ENCODE results near the gene LBHD2. TPM values are rescaled to one million over a fixed set of nuclear protein-coding genes. Genes with fewer than 3 reads are reported as not detected.

The LBHD2 gene
- polyA plus RNA-seq (2013, experiment 1 of 2): not detected
- polyA plus RNA-seq (2013, experiment 2 of 2): not detected

DNA sequence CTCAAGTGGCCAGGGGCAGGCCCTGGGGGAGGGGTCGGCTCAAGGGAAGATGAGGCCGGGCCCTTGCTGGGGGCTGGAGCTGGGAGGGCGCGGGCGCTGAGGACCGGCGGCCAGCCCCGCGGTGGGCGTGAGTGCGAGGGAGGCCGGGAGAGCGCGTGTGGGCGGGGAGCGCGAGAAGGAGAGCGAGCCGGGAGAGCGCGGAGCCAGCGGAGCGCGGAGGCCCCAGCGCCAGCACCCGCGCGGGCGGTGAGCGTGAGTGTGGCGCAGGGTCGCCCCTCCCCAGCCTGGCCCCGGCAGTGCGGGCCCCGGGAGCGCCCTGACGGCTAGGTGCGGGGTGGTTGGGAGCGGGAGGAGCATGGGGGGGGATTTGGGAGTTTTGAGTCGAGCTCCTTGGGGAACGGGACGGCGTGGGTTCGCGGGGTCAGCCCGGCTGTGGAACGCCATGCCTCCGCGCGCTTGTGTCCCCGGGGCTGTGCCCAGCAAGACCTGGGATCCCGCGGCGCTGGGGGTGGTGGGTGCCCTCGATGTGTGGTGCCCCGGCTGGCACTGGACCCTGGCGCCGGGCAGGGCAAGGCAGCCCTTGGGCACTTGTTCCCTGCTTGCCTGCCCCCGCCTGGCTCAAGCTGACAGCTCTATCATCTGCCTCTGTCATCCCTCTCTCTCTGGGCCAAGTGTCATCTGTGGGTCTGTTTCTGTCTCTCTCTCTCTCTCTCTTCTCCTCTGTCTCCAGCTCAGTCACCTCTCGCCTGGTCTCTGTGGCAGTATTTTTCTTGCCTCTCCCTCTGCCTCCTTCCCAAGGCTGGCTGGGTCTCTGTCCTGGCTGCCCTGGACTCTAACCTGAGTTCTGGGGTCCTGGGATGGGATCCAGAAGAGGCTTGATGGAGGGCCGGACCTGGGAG is at the start of gene LBHD2:
Gene LBHD2 (plus strand): TSS at position 190 of the 899 bp plus-strand sequence. CDS start 1,803 bp downstream, outside the sequence.
- no peak within 1 kb of the TSS for H3K4me3 ChIP-seq (ENCODE audit: low read length in 2 of 2)
- WGBS, 2 donors (ENCODE audit: extremely low coverage in 2 of 2, insufficient read length in 2 of 2, insufficient replicate concordance in 1 of 2): no CpG with 5 or more reads among the region's 61 CpGs
- H3K27me3 ChIP-seq (ENCODE audit: control insufficient read depth in 3 of 3, insufficient read depth in 3 of 3, low read depth in 1 of 3, low read length in 3 of 3): peaks cover 4 to 63% (median 21%) of the 10 kb centered on the region in 3 experiments

DNA sequence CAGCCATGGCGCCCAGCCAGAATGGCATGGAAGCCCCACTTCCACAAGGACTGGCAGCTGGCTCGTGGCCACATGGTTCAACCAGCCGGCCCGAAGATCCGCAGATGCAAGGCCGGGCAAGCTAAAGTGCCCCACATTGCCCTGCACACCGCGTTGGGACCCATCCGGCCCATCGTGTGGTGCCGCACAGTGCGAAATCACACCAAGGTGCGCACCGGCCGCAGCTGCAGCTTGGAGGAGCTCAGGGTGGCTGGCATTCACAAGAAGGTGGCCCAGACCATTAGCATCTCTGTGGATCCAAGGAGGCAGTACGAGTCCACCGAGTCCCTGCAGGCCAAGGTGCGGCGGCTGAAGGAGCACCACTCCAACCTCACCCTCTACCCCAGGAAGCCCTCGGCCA is 42.5 kb upstream of the LBHD2 start:
- no peak overlapping the region for H2AFZ ChIP-seq (ENCODE audit: low read length)
- H2BK120ac ChIP-seq (ENCODE audit: low read depth, low read length): no peak overlapping the region
- no peak overlapping the region for H4K91ac ChIP-seq (ENCODE audit: low read depth, low read length, poor library complexity)
- peaks cover 8 to 23% of the 10 kb centered on the region in 2 donors for H3K9me3 ChIP-seq (replicated peaks in 1 of 2; ENCODE audit: control insufficient read depth in 2 of 2, insufficient read depth in 1 of 2, low read depth in 1 of 2, low read length in 2 of 2)
- H3K4me3 ChIP-seq (ENCODE audit: low read length in 2 of 2): no peak overlapping the region
- H3K18ac ChIP-seq (ENCODE audit: low read length): no peak overlapping the region
- H3K4me2 ChIP-seq (ENCODE audit: insufficient read depth, low read length, poor library complexity, severe bottlenecking): no peak overlapping the region
- H2AK5ac ChIP-seq (ENCODE audit: low read depth, low read length): no peak overlapping the region
- H3K14ac ChIP-seq (ENCODE audit: low read length): peak overlapping the region; percentile 56
- H2BK5ac ChIP-seq (ENCODE audit: low read length): peak overlapping the region; percentile 66
- no peak overlapping the region for H3K27ac ChIP-seq (replicated peaks; ENCODE audit: low read length)
- no peak for DNase-seq (ENCODE audit: low spot score)
- peaks cover 6 to 10% of the 10 kb centered on the region in 2 donors for H3K4me1 ChIP-seq (ENCODE audit: control insufficient read depth in 2 of 2, insufficient read depth in 1 of 2, low read depth in 1 of 2, low read length in 2 of 2)
- H3K79me1 ChIP-seq (ENCODE audit: low read depth, low read length): peaks cover 16% of the 10 kb centered on the region
- H3K36me3 ChIP-seq (replicated peaks in 1 of 2; ENCODE audit: control insufficient read depth in 2 of 2, insufficient read depth in 2 of 2, low read length in 2 of 2): peaks cover 7 to 27% of the 10 kb centered on the region in 2 donors
- no peak overlapping the region for H4K8ac ChIP-seq (ENCODE audit: low read depth, low read length)
- no peaks in the 10 kb centered on the region for H3K27me3 ChIP-seq (ENCODE audit: control insufficient read depth in 3 of 3, insufficient read depth in 3 of 3, low read depth in 1 of 3, low read length in 3 of 3)
- H2BK15ac ChIP-seq (ENCODE audit: low read length): peak overlapping the region; percentile 37
- no peak overlapping the region for H2BK12ac ChIP-seq (ENCODE audit: low read length)
- peak overlapping the region; percentile 98 for H3K23ac ChIP-seq (ENCODE audit: low read depth, low read length, poor library complexity)
- no peak overlapping the region for H3K9ac ChIP-seq (ENCODE audit: low read depth, low read length, poor library complexity)
- no peak overlapping the region for H3K4ac ChIP-seq (ENCODE audit: low read length)
- WGBS, 2 donors (ENCODE audit: extremely low coverage in 2 of 2, insufficient read length in 2 of 2, insufficient replicate concordance in 1 of 2): no CpG with 5 or more reads among the region's 20 CpGs

More for the DNA sequence above, at the start of gene LBHD2:
- Histone ChIP-seq H2AK5ac (ENCODE audit: low read depth, low read length) (peak within 1 kb of the TSS; percentile 56), H4K91ac (ENCODE audit: low read depth, low read length, poor library complexity) (no peak within 1 kb of the TSS), H3K4me1 (ENCODE audit: control insufficient read depth in 2 of 2, insufficient read depth in 1 of 2, low read depth in 1 of 2, low read length in 2 of 2) (peaks cover 0 to 5% of the 10 kb centered on the region in 2 donors), H3K14ac (ENCODE audit: low read length) (no peak within 1 kb of the TSS), H3K9me3 (replicated peaks in 1 of 2; ENCODE audit: control insufficient read depth in 2 of 2, insufficient read depth in 1 of 2, low read depth in 1 of 2, low read length in 2 of 2) (peaks cover 0 to 4% of the 10 kb centered on the region in 2 donors), H2AFZ (ENCODE audit: low read length) (peak within 1 kb of the TSS; percentile 59), H3K9ac (ENCODE audit: low read depth, low read length, poor library complexity) (peak within 1 kb of the TSS; percentile 51), H3K4ac (ENCODE audit: low read length) (no peak within 1 kb of the TSS), H2BK120ac (ENCODE audit: low read depth, low read length) (no peak within 1 kb of the TSS), H3K27ac (replicated peaks; ENCODE audit: low read length) (no peak within 1 kb of the TSS), H3K36me3 (replicated peaks in 1 of 2; ENCODE audit: control insufficient read depth in 2 of 2, insufficient read depth in 2 of 2, low read length in 2 of 2) (no peaks in the 10 kb centered on the region), H4K8ac (ENCODE audit: low read depth, low read length) (no peak within 1 kb of the TSS), H3K18ac (ENCODE audit: low read length) (peak within 1 kb of the TSS; percentile 83), H3K4me2 (ENCODE audit: insufficient read depth, low read length, poor library complexity, severe bottlenecking) (peak within 1 kb of the TSS; percentile 59), H3K79me1 (ENCODE audit: low read depth, low read length) (no peaks in the 10 kb centered on the region), H2BK15ac (ENCODE audit: low read length) (no peak within 1 kb of the TSS), H2BK5ac (ENCODE audit: low read length) (no peak within 1 kb of the TSS), H2BK12ac (ENCODE audit: low read length) (no peak within 1 kb of the TSS), H3K23ac (ENCODE audit: low read depth, low read length, poor library complexity) (peak within 1 kb of the TSS; percentile 74)
- DNase-seq (ENCODE audit: low spot score): no peak

GRCh38 chr14:103043257-103044015 is 40.6 kb upstream of the LBHD2 start:
- H3K4me3 ChIP-seq (ENCODE audit: low read length in 2 of 2): no peak overlapping the region
- H3K18ac ChIP-seq (ENCODE audit: low read length): no peak overlapping the region
- no peak overlapping the region for H2BK15ac ChIP-seq (ENCODE audit: low read length)
- peaks cover 6 to 10% of the 10 kb centered on the region in 2 donors for H3K4me1 ChIP-seq (ENCODE audit: control insufficient read depth in 2 of 2, insufficient read depth in 1 of 2, low read depth in 1 of 2, low read length in 2 of 2)
- no peak overlapping the region for H3K4ac ChIP-seq (ENCODE audit: low read length)
- H2AFZ ChIP-seq (ENCODE audit: low read length): no peak overlapping the region
- no peak overlapping the region for H3K4me2 ChIP-seq (ENCODE audit: insufficient read depth, low read length, poor library complexity, severe bottlenecking)
- no peak overlapping the region for H2BK120ac ChIP-seq (ENCODE audit: low read depth, low read length)
- H3K36me3 ChIP-seq (replicated peaks in 1 of 2; ENCODE audit: control insufficient read depth in 2 of 2, insufficient read depth in 2 of 2, low read length in 2 of 2): peaks cover 7 to 27% of the 10 kb centered on the region in 2 donors
- DNase-seq (ENCODE audit: low spot score): no peak
- no CpG with 5 or more reads among the region's 8 CpGs for WGBS, 2 donors (ENCODE audit: extremely low coverage in 2 of 2, insufficient read length in 2 of 2, insufficient replicate concordance in 1 of 2)
- no peak overlapping the region for H2BK5ac ChIP-seq (ENCODE audit: low read length)
- H3K23ac ChIP-seq (ENCODE audit: low read depth, low read length, poor library complexity): no peak overlapping the region
- H2BK12ac ChIP-seq (ENCODE audit: low read length): no peak overlapping the region
- no peak overlapping the region for H2AK5ac ChIP-seq (ENCODE audit: low read depth, low read length)
- H3K9ac ChIP-seq (ENCODE audit: low read depth, low read length, poor library complexity): no peak overlapping the region
- H4K91ac ChIP-seq (ENCODE audit: low read depth, low read length, poor library complexity): no peak overlapping the region
- H3K9me3 ChIP-seq (replicated peaks in 1 of 2; ENCODE audit: control insufficient read depth in 2 of 2, insufficient read depth in 1 of 2, low read depth in 1 of 2, low read length in 2 of 2): peaks cover 8 to 23% of the 10 kb centered on the region in 2 donors
- H3K27ac ChIP-seq (replicated peaks; ENCODE audit: low read length): no peak overlapping the region
- H3K14ac ChIP-seq (ENCODE audit: low read length): no peak overlapping the region
- H3K27me3 ChIP-seq (ENCODE audit: control insufficient read depth in 3 of 3, insufficient read depth in 3 of 3, low read depth in 1 of 3, low read length in 3 of 3): no peaks in the 10 kb centered on the region
- peaks cover 11% of the 10 kb centered on the region for H3K79me1 ChIP-seq (ENCODE audit: low read depth, low read length)
- H4K8ac ChIP-seq (ENCODE audit: low read depth, low read length): no peak overlapping the region

Data from neuronal stem cell (in vitro differentiated cells).